ENCODE data around the gene FHAD1. TPM values are rescaled to one million over a fixed set of nuclear protein-coding genes. Genes with fewer than 3 reads are reported as not detected.
A peak's percentile ranks its signal among the peaks of the same experiment; 100 is the strongest.

The FHAD1 gene
- total and polyA plus RNA-seq, 10 of the 15 experiments (the other 5 are each of a cell fraction or from before 2014, with no cell fraction given) = 0.09 to 1.0 (median 0.32) TPM; not detected in 2

DNA sequence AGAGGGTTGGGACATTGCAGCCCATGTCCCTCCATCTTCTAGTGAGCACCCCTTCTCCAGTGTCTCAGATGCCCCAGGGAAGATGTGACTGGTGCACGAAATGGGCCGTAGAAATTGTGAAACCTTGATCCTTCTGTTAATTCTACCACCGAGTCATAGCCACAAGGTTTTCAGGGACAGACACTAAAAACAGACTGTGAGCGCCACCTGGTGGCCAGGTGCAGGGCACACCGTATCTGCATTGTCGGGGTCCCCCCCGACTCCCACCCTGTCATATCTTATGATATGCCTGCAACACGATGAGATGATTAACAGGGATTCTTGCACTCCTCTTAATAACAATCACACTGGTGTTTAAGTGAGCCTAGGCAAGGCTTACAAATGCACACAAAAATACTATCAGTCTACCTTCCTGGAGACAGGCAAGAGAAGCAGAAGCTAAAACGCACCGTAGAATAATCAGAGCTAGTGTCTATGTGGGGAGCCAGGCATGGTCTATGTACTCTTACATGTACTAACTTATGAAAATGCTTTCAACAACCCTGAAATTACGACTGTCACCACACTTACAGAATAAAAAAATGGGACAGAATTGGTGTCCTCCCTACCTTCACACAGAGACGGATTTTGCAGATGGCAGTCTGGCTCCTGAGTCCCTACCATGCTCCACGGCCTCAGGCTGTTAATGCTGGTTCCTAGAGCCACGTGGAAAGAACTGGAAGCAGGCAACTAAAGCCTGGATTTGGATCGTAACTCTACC lies 57.9 kb downstream of the FHAD1 start (continued):
- TF ChIP-seq, protein P1, sequence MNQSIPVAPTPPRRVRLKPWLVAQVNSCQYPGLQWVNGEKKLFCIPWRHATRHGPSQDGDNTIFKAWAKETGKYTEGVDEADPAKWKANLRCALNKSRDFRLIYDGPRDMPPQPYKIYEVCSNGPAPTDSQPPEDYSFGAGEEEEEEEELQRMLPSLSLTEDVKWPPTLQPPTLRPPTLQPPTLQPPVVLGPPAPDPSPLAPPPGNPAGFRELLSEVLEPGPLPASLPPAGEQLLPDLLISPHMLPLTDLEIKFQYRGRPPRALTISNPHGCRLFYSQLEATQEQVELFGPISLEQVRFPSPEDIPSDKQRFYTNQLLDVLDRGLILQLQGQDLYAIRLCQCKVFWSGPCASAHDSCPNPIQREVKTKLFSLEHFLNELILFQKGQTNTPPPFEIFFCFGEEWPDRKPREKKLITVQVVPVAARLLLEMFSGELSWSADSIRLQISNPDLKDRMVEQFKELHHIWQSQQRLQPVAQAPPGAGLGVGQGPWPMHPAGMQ (IDR thresholded peaks at IDR 0.05; ENCODE audit: borderline replicate concordance) = no peak
- TF ChIP-seq RUNX3 (IDR thresholded peaks at IDR 0.05; ENCODE audit: low read length) (0 out of 2 replicates have a peak, but pooled peaks have one; percentile 8), FOXK2 (IDR thresholded peaks at IDR 0.05) (no peak), CTCF (IDR thresholded peaks at IDR 0.05 in 2 of 3, conservative IDR thresholded peaks at IDR 0.05 in 1 of 3; ENCODE audit: control insufficient read depth in 2 of 3, extremely low read depth in 1 of 3, insufficient read depth in 1 of 3, low read depth in 3 of 3, low read length in 3 of 3) (peak; percentile 87 to 92 (median 88)), SPI1 (IDR thresholded peaks at IDR 0.05; ENCODE audit: borderline replicate concordance, insufficient read depth, low read depth, low read length) (no peak), SMC3 (IDR thresholded peaks at IDR 0.05; ENCODE audit: borderline replicate concordance, low read length) (peak; percentile 75; the same call in 1 of the 2 replicates), ELK1 (IDR thresholded peaks at IDR 0.05; ENCODE audit: low read depth, low read length) (no peak), BCL3 (IDR thresholded peaks at IDR 0.05; ENCODE audit: borderline replicate concordance, insufficient read depth, low read depth, low read length, poor library complexity, severe bottlenecking) (no peak), SREBF2 (IDR thresholded peaks at IDR 0.05; ENCODE audit: low read length) (no peak), ZSCAN29 (IDR thresholded peaks at IDR 0.05) (no peak), CREM (IDR thresholded peaks at IDR 0.05; ENCODE audit: low read depth) (no peak), EZH2 (IDR thresholded peaks at IDR 0.05; ENCODE audit: borderline replicate concordance, control insufficient read depth, low read depth, low read length) (no peak), GATAD2B (conservative IDR thresholded peaks at IDR 0.05; ENCODE audit: low read depth) (no peak)
- TF ChIP-seq, protein P2, sequence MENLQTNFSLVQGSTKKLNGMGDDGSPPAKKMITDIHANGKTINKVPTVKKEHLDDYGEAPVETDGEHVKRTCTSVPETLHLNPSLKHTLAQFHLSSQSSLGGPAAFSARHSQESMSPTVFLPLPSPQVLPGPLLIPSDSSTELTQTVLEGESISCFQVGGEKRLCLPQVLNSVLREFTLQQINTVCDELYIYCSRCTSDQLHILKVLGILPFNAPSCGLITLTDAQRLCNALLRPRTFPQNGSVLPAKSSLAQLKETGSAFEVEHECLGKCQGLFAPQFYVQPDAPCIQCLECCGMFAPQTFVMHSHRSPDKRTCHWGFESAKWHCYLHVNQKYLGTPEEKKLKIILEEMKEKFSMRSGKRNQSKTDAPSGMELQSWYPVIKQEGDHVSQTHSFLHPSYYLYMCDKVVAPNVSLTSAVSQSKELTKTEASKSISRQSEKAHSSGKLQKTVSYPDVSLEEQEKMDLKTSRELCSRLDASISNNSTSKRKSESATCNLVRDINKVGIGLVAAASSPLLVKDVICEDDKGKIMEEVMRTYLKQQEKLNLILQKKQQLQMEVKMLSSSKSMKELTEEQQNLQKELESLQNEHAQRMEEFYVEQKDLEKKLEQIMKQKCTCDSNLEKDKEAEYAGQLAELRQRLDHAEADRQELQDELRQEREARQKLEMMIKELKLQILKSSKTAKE (IDR thresholded peaks at IDR 0.05; ENCODE audit: low read depth, poor library complexity, severe bottlenecking) = no peak
- TF ChIP-seq, protein P3, sequence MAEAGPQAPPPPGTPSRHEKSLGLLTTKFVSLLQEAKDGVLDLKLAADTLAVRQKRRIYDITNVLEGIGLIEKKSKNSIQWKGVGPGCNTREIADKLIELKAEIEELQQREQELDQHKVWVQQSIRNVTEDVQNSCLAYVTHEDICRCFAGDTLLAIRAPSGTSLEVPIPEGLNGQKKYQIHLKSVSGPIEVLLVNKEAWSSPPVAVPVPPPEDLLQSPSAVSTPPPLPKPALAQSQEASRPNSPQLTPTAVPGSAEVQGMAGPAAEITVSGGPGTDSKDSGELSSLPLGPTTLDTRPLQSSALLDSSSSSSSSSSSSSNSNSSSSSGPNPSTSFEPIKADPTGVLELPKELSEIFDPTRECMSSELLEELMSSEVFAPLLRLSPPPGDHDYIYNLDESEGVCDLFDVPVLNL (IDR thresholded peaks at IDR 0.05; ENCODE audit: low read depth, low read length) = no peak
